ENCODE data around the gene VILL. TPM values are rescaled to one million over a fixed set of nuclear protein-coding genes. Genes with fewer than 3 reads are reported as not detected.

VILL gene
- polyA plus RNA-seq, 2 of the 4 experiments (the other 2 are of a cell fraction) = 0.05 to 0.22 TPM

GRCh38 chr3:38031022-38031994 lies 40.7 kb downstream of the VILL start:
- POLR2A ChIA-PET = no interaction called here
- peak; percentile 66 to 78 for DNase-seq (ENCODE audit: low read depth in 1 of 2, low spot score in 1 of 2)
- ATAC-seq = peak; percentile 86 to 89
- CTCF ChIA-PET = interaction anchor here (0.9 to 1.9 kb wide), 2 partner anchors 28 to 64 kb away, joined by 3 to 7 read pairs; no protein-coding TSS in a partner anchor
- 24% methylated on average over 8 of the region's 9 CpGs for WGBS (ENCODE audit: missing lambda C conversion rate)
- Histone ChIP-seq H3K27ac (peak overlapping the region; percentile 68 to 88), H3K4me1 (peaks cover 24% of the 10 kb centered on the region), H3K4me3 (no peak overlapping the region), H3K4me2 (peak overlapping the region; percentile 80), H3K9me3 (no peaks in the 10 kb centered on the region)
- FAIRE-seq = no peak
- TF ChIP-seq POLR2AphosphoS2 (conservative IDR thresholded peaks at IDR 0.05; ENCODE audit: low read length) (no peak), CBX8 (IDR thresholded peaks at IDR 0.05) (no peak), SMC3 (IDR thresholded peaks at IDR 0.05) (no peak), RFX5 (IDR thresholded peaks at IDR 0.05) (no peak), NFE2L2 (conservative IDR thresholded peaks at IDR 0.05; ENCODE audit: low read length) (no peak), JUN (IDR thresholded peaks at IDR 0.05) (0 out of 5 replicates have a peak, but pooled peaks of 1 of the 2 experiments have one; percentile 9), FOXS1 (CRISPR knock-in tag; IDR thresholded peaks at IDR 0.05) (no peak), HOXA7 (CRISPR knock-in tag; IDR thresholded peaks at IDR 0.05) (no peak), JUNB (IDR thresholded peaks at IDR 0.05) (no peak), ATOH8 (CRISPR knock-in tag; IDR thresholded peaks at IDR 0.05; ENCODE audit: low read depth) (no peak), ZFP36 (IDR thresholded peaks at IDR 0.05; ENCODE audit: borderline replicate concordance, partially characterized antibody) (no peak), RCOR1 (IDR thresholded peaks at IDR 0.05; ENCODE audit: low read depth, low read length) (no peak), RAD21 (conservative IDR thresholded peaks at IDR 0.05 in 1 of 2, IDR thresholded peaks at IDR 0.05 in 1 of 2) (no peak), HEYL (CRISPR knock-in tag; IDR thresholded peaks at IDR 0.05) (no peak), EHF (CRISPR knock-in tag; IDR thresholded peaks at IDR 0.05) (no peak), HMGXB4 (CRISPR knock-in tag; IDR thresholded peaks at IDR 0.05; ENCODE audit: borderline replicate concordance) (no peak), NR3C1 (IDR thresholded peaks at IDR 0.05) (no peak), HOXB5 (CRISPR knock-in tag; IDR thresholded peaks at IDR 0.05) (no peak), ZNF302 (CRISPR knock-in tag; IDR thresholded peaks at IDR 0.05) (no peak), HOXB13 (CRISPR knock-in tag; IDR thresholded peaks at IDR 0.05; ENCODE audit: low read depth) (no peak), MYC (IDR thresholded peaks at IDR 0.05; ENCODE audit: borderline replicate concordance, low read length) (peak; percentile 31; the same call in 1 of the 2 replicates), E2F6 (IDR thresholded peaks at IDR 0.05; ENCODE audit: borderline replicate concordance, low read depth) (no peak), GATA3 (IDR thresholded peaks at IDR 0.05; ENCODE audit: borderline replicate concordance) (no peak), NPAS2 (CRISPR knock-in tag; IDR thresholded peaks at IDR 0.05; ENCODE audit: borderline replicate concordance) (no peak), CHD2 (IDR thresholded peaks at IDR 0.05; ENCODE audit: low read length, partially characterized antibody) (no peak)
- TF ChIP-seq, protein P1, sequence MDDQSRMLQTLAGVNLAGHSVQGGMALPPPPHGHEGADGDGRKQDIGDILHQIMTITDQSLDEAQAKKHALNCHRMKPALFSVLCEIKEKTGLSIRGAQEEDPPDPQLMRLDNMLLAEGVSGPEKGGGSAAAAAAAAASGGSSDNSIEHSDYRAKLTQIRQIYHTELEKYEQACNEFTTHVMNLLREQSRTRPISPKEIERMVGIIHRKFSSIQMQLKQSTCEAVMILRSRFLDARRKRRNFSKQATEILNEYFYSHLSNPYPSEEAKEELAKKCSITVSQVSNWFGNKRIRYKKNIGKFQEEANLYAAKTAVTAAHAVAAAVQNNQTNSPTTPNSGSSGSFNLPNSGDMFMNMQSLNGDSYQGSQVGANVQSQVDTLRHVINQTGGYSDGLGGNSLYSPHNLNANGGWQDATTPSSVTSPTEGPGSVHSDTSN (IDR thresholded peaks at IDR 0.05) = no peak
- TF ChIP-seq, protein P2, sequence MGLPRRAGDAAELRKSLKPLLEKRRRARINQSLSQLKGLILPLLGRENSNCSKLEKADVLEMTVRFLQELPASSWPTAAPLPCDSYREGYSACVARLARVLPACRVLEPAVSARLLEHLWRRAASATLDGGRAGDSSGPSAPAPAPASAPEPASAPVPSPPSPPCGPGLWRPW (IDR thresholded peaks at IDR 0.05) = no peak
- TF ChIP-seq, protein P3, sequence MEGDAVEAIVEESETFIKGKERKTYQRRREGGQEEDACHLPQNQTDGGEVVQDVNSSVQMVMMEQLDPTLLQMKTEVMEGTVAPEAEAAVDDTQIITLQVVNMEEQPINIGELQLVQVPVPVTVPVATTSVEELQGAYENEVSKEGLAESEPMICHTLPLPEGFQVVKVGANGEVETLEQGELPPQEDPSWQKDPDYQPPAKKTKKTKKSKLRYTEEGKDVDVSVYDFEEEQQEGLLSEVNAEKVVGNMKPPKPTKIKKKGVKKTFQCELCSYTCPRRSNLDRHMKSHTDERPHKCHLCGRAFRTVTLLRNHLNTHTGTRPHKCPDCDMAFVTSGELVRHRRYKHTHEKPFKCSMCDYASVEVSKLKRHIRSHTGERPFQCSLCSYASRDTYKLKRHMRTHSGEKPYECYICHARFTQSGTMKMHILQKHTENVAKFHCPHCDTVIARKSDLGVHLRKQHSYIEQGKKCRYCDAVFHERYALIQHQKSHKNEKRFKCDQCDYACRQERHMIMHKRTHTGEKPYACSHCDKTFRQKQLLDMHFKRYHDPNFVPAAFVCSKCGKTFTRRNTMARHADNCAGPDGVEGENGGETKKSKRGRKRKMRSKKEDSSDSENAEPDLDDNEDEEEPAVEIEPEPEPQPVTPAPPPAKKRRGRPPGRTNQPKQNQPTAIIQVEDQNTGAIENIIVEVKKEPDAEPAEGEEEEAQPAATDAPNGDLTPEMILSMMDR (IDR thresholded peaks at IDR 0.05) = no peak
- TF ChIP-seq, protein P4, sequence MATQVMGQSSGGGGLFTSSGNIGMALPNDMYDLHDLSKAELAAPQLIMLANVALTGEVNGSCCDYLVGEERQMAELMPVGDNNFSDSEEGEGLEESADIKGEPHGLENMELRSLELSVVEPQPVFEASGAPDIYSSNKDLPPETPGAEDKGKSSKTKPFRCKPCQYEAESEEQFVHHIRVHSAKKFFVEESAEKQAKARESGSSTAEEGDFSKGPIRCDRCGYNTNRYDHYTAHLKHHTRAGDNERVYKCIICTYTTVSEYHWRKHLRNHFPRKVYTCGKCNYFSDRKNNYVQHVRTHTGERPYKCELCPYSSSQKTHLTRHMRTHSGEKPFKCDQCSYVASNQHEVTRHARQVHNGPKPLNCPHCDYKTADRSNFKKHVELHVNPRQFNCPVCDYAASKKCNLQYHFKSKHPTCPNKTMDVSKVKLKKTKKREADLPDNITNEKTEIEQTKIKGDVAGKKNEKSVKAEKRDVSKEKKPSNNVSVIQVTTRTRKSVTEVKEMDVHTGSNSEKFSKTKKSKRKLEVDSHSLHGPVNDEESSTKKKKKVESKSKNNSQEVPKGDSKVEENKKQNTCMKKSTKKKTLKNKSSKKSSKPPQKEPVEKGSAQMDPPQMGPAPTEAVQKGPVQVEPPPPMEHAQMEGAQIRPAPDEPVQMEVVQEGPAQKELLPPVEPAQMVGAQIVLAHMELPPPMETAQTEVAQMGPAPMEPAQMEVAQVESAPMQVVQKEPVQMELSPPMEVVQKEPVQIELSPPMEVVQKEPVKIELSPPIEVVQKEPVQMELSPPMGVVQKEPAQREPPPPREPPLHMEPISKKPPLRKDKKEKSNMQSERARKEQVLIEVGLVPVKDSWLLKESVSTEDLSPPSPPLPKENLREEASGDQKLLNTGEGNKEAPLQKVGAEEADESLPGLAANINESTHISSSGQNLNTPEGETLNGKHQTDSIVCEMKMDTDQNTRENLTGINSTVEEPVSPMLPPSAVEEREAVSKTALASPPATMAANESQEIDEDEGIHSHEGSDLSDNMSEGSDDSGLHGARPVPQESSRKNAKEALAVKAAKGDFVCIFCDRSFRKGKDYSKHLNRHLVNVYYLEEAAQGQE (IDR thresholded peaks at IDR 0.05) = no peak
